Activated naive CD4-positive, alpha-beta T cell treated with anti-CD3 and anti-CD28 coated beads for 36 hours (primary cell): Measurements from ENCODE around the gene RMRP. TPM values are rescaled to one million over a fixed set of nuclear protein-coding genes. Genes with fewer than 3 reads are reported as not detected.

ENCODE experiments used
- CTCF ChIA-PET: fragments of 350-600 bp; sonication (Branson Sonifier 250); formaldehyde crosslinking; loops from one replicate; lab custom pipeline; 2021; ENCODE audit warnings: antibody characterized with exemption; lab: Charles Lee
- DNase-seq: peaks from one replicate; pipeline ENCODE4 v3.0.0-alpha.2; 2020
- H3K27ac Mint-ChIP-seq: one replicate; pipeline ENCODE4 v1.8.0; 2021; ENCODE audit warnings: mild to moderate bottlenecking, mixed read lengths
- H3K27me3 Mint-ChIP-seq: one replicate; pipeline ENCODE4 v1.8.0; 2021; ENCODE audit warnings: low read depth, mixed read lengths
- H3K36me3 Mint-ChIP-seq: one replicate; pipeline ENCODE4 v1.8.0; 2021; ENCODE audit warnings: low read depth, mixed read lengths
- H3K4me1 Mint-ChIP-seq: one replicate; pipeline ENCODE4 v1.8.0; 2021; ENCODE audit warnings: low read depth, mixed read lengths
- H3K4me3 Mint-ChIP-seq: one replicate; pipeline ENCODE4 v1.8.0; 2021; ENCODE audit warnings: mild to moderate bottlenecking, moderate library complexity, mixed read lengths
- H3K9me3 Mint-ChIP-seq: one replicate; pipeline ENCODE4 v1.8.0; 2021; ENCODE audit warnings: mixed read lengths
- intact Hi-C: fragments of 100-400 bp; cut with micrococcal nuclease; formaldehyde crosslinking; loops from one replicate; pipeline ENCODE4 v1.15.1; 2023
- total RNA-seq, 2 experiments: library from RNA; stranded (reverse); gene quantifications; one replicate each; pipeline ENCODE4 v1.2.3, GENCODE V29; 2021

The RMRP gene
- total RNA-seq, 2 experiments from 2014 or later: 7,381 to 12,571 TPM

DNA sequence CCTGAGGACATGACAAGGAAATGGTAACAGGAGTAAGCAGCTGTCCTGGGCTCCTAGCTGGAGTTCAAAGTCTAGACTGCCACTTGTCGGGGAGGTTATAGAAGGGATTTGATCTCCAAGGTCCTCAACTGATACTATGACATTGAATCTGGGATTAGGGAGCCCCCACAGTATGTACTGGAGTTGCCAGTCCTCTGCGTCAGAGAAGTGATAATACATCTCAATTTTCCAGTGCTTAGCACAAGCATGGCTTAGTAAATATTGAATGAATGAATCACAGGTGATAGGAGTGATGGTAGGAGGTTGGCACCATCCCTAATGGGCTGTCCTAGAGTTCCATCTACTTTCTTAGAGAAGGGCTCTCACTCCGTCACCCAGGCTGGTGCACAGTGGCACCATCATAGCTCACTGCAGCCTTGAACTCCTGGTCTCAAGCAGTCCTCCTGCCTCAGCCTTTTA, 38.2 kb upstream of the RMRP start:
- H3K27ac Mint-ChIP-seq: no peak overlapping the region
- intact Hi-C loops: loop anchor here (1.0 kb wide), 1 partner anchor 50 kb away; no protein-coding TSS in a partner anchor
- H3K27me3 Mint-ChIP-seq: no peaks in the 10 kb centered on the region
- no peak overlapping the region for H3K4me3 Mint-ChIP-seq
- no peaks in the 10 kb centered on the region for H3K9me3 Mint-ChIP-seq
- peaks cover 5% of the 10 kb centered on the region for H3K4me1 Mint-ChIP-seq
- no peak for DNase-seq
- peaks cover 10% of the 10 kb centered on the region for H3K36me3 Mint-ChIP-seq
- CTCF ChIA-PET: interaction anchor here (0.5 to 8.4 kb wide), 34 partner anchors 8 to 698 kb away, joined by 3 to 86 read pairs (median 6); partner anchors contain the start of genes ARHGEF39, CA9, CCDC107 and CREB3

DNA sequence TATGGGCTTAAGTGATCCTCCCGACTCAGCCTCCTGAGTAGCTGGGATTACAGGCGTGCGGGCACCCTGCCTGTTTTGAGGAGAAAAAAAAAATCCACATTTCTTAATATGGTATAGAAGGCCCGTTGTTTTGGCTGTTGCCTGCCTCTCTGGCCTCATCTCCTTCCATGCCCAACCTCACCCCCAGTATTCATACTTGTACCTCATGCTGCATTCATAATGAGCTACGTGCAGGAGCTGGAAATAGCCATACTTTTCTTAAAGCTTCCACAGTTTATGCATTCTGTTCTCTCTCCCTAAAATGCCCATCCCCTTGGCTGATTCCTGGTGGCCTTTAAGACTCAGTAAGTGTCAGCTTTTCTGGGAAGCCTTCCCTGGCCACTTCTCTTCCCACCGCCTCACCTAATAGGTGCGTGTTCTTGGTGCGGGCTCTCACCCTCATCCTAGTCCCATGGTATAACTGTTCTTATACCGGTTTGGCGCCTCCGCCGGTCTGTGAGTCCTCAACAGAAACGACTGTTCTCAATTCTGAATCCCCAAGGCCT, 34.0 kb upstream of the RMRP start:
- Mint-ChIP-seq H3K27me3 (no peaks in the 10 kb centered on the region), H3K36me3 (peaks cover 6% of the 10 kb centered on the region), H3K4me1 (peaks cover 19% of the 10 kb centered on the region), H3K4me3 (peak overlapping the region; percentile 33), H3K27ac (no peak overlapping the region), H3K9me3 (no peaks in the 10 kb centered on the region)
- CTCF ChIA-PET: interaction anchor here (0.7 to 8.4 kb wide), 5 partner anchors 9 to 75 kb away, joined by 3 to 86 read pairs (median 3); partner anchors contain the start of genes CA9, CREB3 and TLN1
- DNase-seq: no peak
- intact Hi-C loops: loop anchor here (2.0 kb wide), 1 partner anchor 27 kb away; the partner anchor contains the start of gene ARHGEF39

DNA sequence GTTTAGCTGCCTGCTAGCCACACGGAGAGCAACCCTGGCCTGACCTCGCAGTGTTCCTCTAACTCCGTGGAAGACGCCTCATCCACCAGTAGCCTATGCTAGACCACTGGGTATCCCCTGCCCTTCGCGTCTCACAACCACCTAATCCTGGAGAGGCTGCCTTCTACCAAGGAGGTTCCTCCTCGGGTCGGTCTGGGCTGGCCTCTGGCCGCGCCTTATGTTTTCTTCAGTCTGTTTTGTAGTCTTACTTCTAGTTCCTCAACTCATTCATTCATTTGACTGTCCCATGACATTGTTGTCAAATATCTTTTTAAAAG, 33.5 kb upstream of the RMRP start:
- Mint-ChIP-seq H3K4me3 (peak overlapping the region; percentile 78), H3K27ac (no peak overlapping the region), H3K27me3 (no peaks in the 10 kb centered on the region), H3K36me3 (peaks cover 1% of the 10 kb centered on the region), H3K9me3 (no peaks in the 10 kb centered on the region), H3K4me1 (peaks cover 18% of the 10 kb centered on the region)
- intact Hi-C loops: loop anchor here (2.0 kb wide), 1 partner anchor 26 kb away; the partner anchor contains the start of gene ARHGEF39
- CTCF ChIA-PET: interaction anchor here (0.8 to 8.4 kb wide), 5 partner anchors 9 to 75 kb away, joined by 3 to 86 read pairs (median 4); partner anchors contain the start of gene CA9
- DNase-seq: no peak

DNA sequence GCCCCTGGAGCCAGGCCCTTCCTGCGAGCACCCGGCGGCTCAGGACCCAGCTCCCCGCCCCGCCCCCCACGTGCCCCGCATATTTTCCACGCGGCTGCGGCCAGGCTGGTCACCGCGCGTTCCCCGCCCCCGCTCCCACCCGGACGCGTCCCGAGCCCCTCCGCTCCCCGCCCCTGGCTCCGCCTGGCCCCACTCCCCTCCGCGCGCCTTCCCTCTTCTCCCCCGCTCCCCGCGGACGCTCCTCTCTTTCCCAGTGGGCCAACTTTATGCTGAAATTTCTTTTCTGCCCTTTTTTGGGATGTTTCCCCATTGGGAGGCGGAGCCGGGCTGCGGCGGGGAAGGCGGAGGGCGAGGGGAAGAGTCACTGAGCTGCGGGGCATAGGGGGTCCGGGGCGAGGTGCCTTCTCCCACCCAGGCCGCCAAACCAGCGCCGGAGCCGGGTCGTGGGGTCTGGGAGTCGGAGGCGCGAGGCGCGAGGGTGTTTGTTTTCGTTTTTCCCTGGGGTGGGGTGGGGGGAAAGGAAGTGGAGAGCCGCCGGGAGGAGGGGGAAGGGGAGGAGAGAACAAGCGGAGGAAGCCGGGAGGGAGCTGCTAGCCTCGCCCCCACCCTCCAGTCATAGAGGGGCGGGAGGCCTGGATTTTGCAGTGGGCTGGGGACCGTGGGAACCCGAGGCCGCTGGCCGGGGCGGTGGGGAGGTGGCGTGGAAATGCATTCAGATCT, 33.0 kb upstream of the RMRP start:
- CTCF ChIA-PET: interaction anchor here (0.5 to 8.4 kb wide), 7 partner anchors 10 to 70 kb away, joined by 3 to 86 read pairs (median 3); partner anchors contain the start of genes ARHGEF39, CA9, CREB3 and TLN1

DNA sequence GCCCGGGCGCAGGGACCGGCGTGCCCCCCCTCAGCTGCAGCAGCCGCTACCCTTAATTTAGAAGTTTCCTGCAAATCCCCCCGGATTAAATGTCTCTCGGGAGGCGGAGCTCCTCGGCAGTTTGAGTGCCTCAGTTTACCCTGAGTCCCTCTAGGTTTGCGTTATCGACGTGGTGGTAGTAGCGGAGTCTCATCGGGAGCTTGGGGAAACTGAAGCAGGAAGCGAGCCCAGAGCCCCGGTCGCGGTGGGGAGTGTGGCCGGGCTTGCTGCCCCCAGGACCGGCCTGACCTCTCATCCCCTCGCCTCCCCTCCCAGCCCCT, 32.4 kb upstream of the RMRP start:
- no peaks in the 10 kb centered on the region for H3K36me3 Mint-ChIP-seq
- CTCF ChIA-PET: interaction anchor here (1.0 to 8.4 kb wide), 6 partner anchors 10 to 66 kb away, joined by 3 to 86 read pairs (median 4); partner anchors contain the start of genes ARHGEF39, CA9, CREB3 and TLN1
- intact Hi-C loops: loop anchor here (2.0 kb wide), 1 partner anchor 25 kb away; the partner anchor contains the start of gene ARHGEF39
- H3K27me3 Mint-ChIP-seq: no peaks in the 10 kb centered on the region
- H3K4me1 Mint-ChIP-seq: peaks cover 18% of the 10 kb centered on the region
- DNase-seq: no peak
- H3K4me3 Mint-ChIP-seq: peak overlapping the region; percentile 78
- H3K27ac Mint-ChIP-seq: no peak overlapping the region
- no peaks in the 10 kb centered on the region for H3K9me3 Mint-ChIP-seq

More for the DNA sequence above, 33.0 kb upstream of the RMRP start:
- no peaks in the 10 kb centered on the region for H3K27me3 Mint-ChIP-seq
- H3K36me3 Mint-ChIP-seq: no peaks in the 10 kb centered on the region
- intact Hi-C loops: loop anchor here (2.0 kb wide), 1 partner anchor 26 kb away; the partner anchor contains the start of gene ARHGEF39
- no peaks in the 10 kb centered on the region for H3K9me3 Mint-ChIP-seq
- H3K4me1 Mint-ChIP-seq: peaks cover 18% of the 10 kb centered on the region
- H3K27ac Mint-ChIP-seq: no peak overlapping the region
- peak overlapping the region; percentile 78 for H3K4me3 Mint-ChIP-seq
- DNase-seq: peak; percentile 43

DNA sequence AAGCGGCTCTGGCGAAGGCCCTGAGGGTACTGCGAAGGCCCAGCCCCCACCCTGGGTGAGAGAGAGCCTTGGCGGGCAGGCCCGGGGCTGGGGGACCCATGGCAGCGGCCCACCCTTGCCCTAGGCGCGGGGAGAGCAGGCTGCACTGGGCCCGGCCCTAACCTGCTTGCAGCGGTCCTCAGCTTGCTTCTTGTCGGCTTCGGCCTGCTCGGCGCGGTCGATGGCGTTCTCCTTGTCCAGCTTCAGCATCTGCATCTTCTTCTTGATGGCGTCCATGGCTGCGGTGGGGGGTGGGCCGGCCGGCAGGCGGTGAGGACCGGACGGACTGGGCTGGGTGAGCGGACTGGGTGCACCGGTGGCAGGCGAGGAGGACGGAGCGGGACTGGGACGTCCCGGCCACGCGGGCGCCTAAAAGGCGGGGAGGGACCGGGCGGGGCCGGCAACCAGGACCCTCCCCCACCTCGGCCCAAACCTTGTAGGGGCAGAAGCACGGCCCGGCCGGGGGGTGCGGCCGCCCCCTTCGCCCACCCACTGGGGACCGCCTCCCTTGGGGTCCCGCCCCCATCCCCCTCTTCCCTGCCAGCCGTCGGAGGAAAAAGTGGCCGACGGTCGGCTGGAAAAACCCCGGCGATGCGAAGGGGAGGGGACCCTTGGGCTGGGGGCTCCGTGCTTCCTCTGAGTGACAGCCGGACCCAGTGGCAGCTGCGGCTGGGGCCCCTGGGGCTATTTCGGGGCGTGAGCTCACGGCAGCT, 31.9 kb upstream of the RMRP start, which contains the start of gene TPM2:
TPM2 (minus strand) TSS at position 384 of the 752 bp plus-strand sequence; CDS start at position 276, 108 bp downstream.
- CTCF ChIA-PET: interaction anchor here (1.0 to 8.4 kb wide), 6 partner anchors 11 to 67 kb away, joined by 3 to 86 read pairs (median 4); partner anchors contain the start of genes ARHGEF39, CA9, CREB3 and TLN1
- H3K4me1 Mint-ChIP-seq: peaks cover 18% of the 10 kb centered on the region
- H3K36me3 Mint-ChIP-seq: no peaks in the 10 kb centered on the region
- intact Hi-C loops: loop anchor here (2.0 kb wide), 2 partner anchors 25 to 43 kb away; partner anchors contain the start of genes ARHGEF39, CREB3 and TLN1
- no peaks in the 10 kb centered on the region for H3K27me3 Mint-ChIP-seq
- DNase-seq: no peak
- H3K9me3 Mint-ChIP-seq: no peaks in the 10 kb centered on the region
- peak within 1 kb of the TSS; percentile 78 for H3K4me3 Mint-ChIP-seq
- H3K27ac Mint-ChIP-seq: no peak within 1 kb of the TSS

DNA sequence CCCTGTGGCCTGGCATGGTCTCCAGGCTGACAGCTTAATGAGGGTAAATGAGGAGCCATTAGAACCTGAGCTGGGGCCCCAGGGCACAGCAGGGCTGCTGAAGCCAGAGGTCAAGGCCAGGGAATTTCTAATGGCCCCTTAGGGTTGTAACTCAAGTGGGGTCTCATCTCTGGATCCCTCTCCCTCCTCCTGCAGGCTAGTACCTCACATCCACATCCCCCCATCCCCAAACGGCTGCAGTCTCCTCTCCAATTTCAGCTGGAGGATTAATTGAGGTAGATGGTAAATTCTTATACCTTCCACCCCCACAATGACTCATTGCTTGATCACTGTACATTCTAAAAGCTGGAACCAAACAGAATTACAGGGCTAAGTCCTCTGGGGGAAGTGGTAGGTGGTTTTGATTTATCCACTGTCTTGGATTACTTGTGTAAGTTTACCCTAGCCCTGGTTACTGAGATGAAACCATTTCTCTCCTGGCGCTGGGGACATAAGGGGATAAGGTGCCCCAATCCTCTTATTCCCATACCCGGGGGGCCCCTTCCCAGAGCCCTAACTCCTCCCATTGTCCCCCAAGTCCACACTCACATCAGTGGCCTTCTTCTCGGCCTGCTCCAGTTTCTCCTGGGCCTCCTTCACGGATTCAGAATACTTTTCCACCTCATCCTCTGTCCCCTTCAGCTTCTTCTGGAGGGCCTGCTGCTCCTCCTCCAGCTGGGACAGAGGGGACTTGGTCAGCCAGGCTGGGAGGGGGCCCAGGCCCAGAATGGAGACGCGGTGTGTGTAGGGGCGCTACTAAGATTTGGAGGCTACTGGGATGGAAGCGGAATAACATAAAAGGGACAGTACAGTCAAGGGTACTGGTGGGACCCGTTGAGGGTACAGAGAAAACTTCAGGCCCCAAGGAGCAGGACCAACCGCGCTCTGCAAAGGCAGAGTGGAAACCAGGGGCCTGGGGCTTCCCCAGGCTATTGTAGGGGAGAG, 31.0 kb upstream of the RMRP start:
- DNase-seq: peak; percentile 18
- H3K36me3 Mint-ChIP-seq: no peaks in the 10 kb centered on the region
- H3K27me3 Mint-ChIP-seq: no peaks in the 10 kb centered on the region
- CTCF ChIA-PET: interaction anchor here (1.2 to 2.4 kb wide), 7 partner anchors 7 to 78 kb away, joined by 3 to 12 read pairs (median 6); partner anchors contain the start of genes CCDC107 and RMRP
- H3K4me3 Mint-ChIP-seq: peak overlapping the region; percentile 52
- no peak overlapping the region for H3K27ac Mint-ChIP-seq
- peaks cover 18% of the 10 kb centered on the region for H3K4me1 Mint-ChIP-seq
- no peaks in the 10 kb centered on the region for H3K9me3 Mint-ChIP-seq
- intact Hi-C loops: loop anchor here (1.0 to 2.0 kb wide), 2 partner anchors 30 to 44 kb away; partner anchors contain the start of genes CREB3 and TLN1

DNA sequence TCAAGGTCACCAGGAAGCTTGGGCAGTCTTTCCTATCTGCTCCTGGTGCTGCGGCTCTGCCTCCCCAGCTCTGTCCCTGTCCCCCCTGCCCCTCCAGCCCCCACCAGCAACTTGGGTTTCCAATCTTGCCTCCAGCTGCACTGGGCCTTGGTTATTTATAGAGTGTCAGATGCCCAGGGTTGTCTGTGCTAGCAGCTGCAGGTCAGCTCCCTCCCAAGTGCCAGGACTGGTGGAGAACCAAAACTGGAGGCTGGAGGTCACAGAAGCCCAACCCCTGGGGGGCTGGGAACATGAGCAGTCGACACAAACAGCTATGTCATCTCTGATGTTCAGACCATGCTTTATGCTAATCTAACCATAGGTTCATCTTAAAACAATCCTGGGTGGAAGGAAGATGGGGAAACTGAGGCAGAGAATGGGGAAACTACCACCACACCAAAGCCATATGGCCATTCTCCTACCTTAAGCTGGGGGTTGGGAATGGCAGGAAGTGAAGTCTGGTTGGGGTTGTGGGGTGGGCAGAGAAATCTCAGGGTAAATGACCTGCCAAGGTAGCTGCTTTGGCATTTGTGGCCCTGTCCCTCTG, 30.2 kb upstream of the RMRP start:
- H3K4me3 Mint-ChIP-seq: no peak overlapping the region
- peaks cover 18% of the 10 kb centered on the region for H3K4me1 Mint-ChIP-seq
- CTCF ChIA-PET: interaction anchor here (0.6 to 2.4 kb wide), 10 partner anchors 8 to 137 kb away, joined by 3 to 12 read pairs (median 4); partner anchors contain the start of genes CCDC107 and RMRP
- no peaks in the 10 kb centered on the region for H3K9me3 Mint-ChIP-seq
- DNase-seq: no peak
- H3K27ac Mint-ChIP-seq: no peak overlapping the region
- H3K27me3 Mint-ChIP-seq: no peaks in the 10 kb centered on the region
- intact Hi-C loops: loop anchor here (1.0 to 2.0 kb wide), 2 partner anchors 29 to 45 kb away; partner anchors contain the start of genes CREB3 and TLN1
- H3K36me3 Mint-ChIP-seq: no peaks in the 10 kb centered on the region

DNA sequence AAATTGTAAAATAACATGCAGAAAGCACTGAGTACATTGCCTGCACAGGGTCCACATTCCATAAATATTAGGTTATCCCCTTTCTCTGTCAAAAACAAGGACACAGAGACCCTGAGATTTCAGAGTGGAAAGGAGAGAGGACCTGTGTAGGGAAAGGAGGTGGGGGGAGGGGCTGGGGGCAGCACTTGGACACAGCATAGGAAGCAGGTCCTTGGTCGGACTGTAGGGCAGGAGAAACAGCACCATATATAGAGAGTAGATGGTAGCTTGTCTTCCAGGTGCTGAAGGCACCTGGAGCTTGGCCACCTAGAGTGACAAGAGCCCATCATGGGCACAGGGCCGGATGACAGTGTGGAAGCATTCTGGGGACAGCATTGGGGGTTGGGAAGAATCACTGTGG, 29.5 kb upstream of the RMRP start:
- Mint-ChIP-seq H3K36me3 (no peaks in the 10 kb centered on the region), H3K9me3 (no peaks in the 10 kb centered on the region), H3K27me3 (no peaks in the 10 kb centered on the region), H3K27ac (no peak overlapping the region), H3K4me3 (no peak overlapping the region), H3K4me1 (peaks cover 18% of the 10 kb centered on the region)
- no peak for DNase-seq
- intact Hi-C loops: no loop called here
- CTCF ChIA-PET: interaction anchor here (0.7 to 2.4 kb wide), 5 partner anchors 8 to 76 kb away, joined by 3 to 12 read pairs (median 6); partner anchors contain the start of genes CCDC107 and RMRP
